HepG2 (cell line): ENCODE measurements around the gene TRMT6. TPM values are rescaled to one million over a fixed set of nuclear protein-coding genes. Genes with fewer than 3 reads are reported as not detected.

Experiments
- ADNP ChIP-seq: sonication (generic); formaldehyde crosslinking; IDR thresholded peaks from 2 replicates; pipeline ENCODE4 v1.4.0; 2020; ENCODE audit warnings: missing genetic modification reagents
- ARID4A ChIP-seq: sonication (generic); formaldehyde crosslinking; IDR thresholded peaks from 2 replicates; pipeline ENCODE4 v1.5.0; 2020; ENCODE audit warnings: mild to moderate bottlenecking, missing genetic modification reagents, borderline replicate concordance
- ATF2 ChIP-seq: sonication (generic); formaldehyde crosslinking; IDR thresholded peaks from 2 replicates; pipeline ENCODE4 v1.4.0; 2020; ENCODE audit warnings: missing genetic modification reagents
- ATF6 ChIP-seq: sonication (generic); formaldehyde crosslinking; conservative IDR thresholded peaks from 2 replicates; pipeline ENCODE4 v1.4.0; 2020; ENCODE audit warnings: missing genetic modification reagents
- CENPX ChIP-seq: sonication (generic); formaldehyde crosslinking; IDR thresholded peaks from 2 replicates; pipeline ENCODE4 v1.9.0; 2021; ENCODE audit warnings: mild to moderate bottlenecking, missing genetic modification reagents, moderate library complexity
- GATAD1 ChIP-seq: IDR thresholded peaks from 2 replicates; pipeline ENCODE4 v1.6.1; 2016; ENCODE audit warnings: missing genetic modification reagents, missing compliant biosample characterization
- HMG20B ChIP-seq: conservative IDR thresholded peaks from 2 replicates; pipeline ENCODE4 v1.6.1; 2016; ENCODE audit warnings: missing genetic modification reagents, missing compliant biosample characterization
- IRF1 ChIP-seq: sonication (generic); formaldehyde crosslinking; IDR thresholded peaks from 2 replicates; pipeline ENCODE4 v1.4.0; 2020; ENCODE audit warnings: low read depth, mild to moderate bottlenecking, missing genetic modification reagents
- MTERF4 ChIP-seq: sonication (generic); formaldehyde crosslinking; IDR thresholded peaks from 2 replicates; pipeline ENCODE4 v1.8.0; 2023; ENCODE audit warnings: mild to moderate bottlenecking, missing genetic modification reagents
- PBX3 ChIP-seq: sonication (generic); formaldehyde crosslinking; IDR thresholded peaks from 2 replicates; pipeline ENCODE4 v1.8.1; 2023; ENCODE audit warnings: missing genetic modification reagents, inconsistent platforms, borderline replicate concordance
- SP5 ChIP-seq: IDR thresholded peaks from 2 replicates; pipeline ENCODE4 v1.6.1; 2016; ENCODE audit warnings: low read depth, borderline replicate concordance
- TRAFD1 ChIP-seq: sonication (generic); formaldehyde crosslinking; IDR thresholded peaks from 2 replicates; pipeline ENCODE4 v1.5.1; 2020; ENCODE audit warnings: missing genetic modification reagents, mild to moderate bottlenecking, borderline replicate concordance
- ZBTB3 ChIP-seq: sonication (generic); formaldehyde crosslinking; IDR thresholded peaks from 2 replicates; pipeline ENCODE4 v1.4.0; 2020; ENCODE audit warnings: low read depth, mild to moderate bottlenecking, moderate library complexity, missing genetic modification reagents, borderline replicate concordance
- ZNF333 ChIP-seq: sonication (generic); formaldehyde crosslinking; IDR thresholded peaks from 2 replicates; pipeline ENCODE4 v1.4.0; 2020; ENCODE audit warnings: mild to moderate bottlenecking, missing genetic modification reagents, borderline replicate concordance
- polyA plus RNA-seq, 8 experiments: library from polyadenylated mRNA; depleted of rRNA in 3 of 8; stranded (reverse) in 7 of 8; unstranded in 1 of 8; fragments of >200 nt; fragmentation: Illumina TruSeq in 4 of 8; extraction: Trizol in 4 of 8; gene quantifications; 2 replicates each; pipeline versions ENCODE4 v1.2.1 to v1.2.3, GENCODE V29; 2011 to 2016; ENCODE audit warnings: low read depth in 4 of 8, missing spikeins in 1 of 8, mixed read lengths in 1 of 8; ENCODE audit not compliant: insufficient read depth in 1 of 8
- total RNA-seq, 5 experiments: library from RNA; depleted of rRNA; stranded (reverse); fragments of >200 nt; fragmentation: Illumina TruSeq; extraction: Trizol; gene quantifications; 2 replicates each; pipeline ENCODE4 v1.2.3, GENCODE V29; 2016; ENCODE audit warnings: low read depth in 1 of 5

Gene TRMT6
- total and polyA plus RNA-seq, 2 of the 13 experiments (the other 11 are each of a cell fraction or from before 2014, with no cell fraction given) = 10.5 to 37.8 TPM

GRCh38 chr20:5950271-5951031 is at the start of gene TRMT6, which contains the start of gene MCM8 (continued):
- peak; percentile 91 for TF ChIP-seq SP5 (CRISPR knock-in tag)
- TF ChIP-seq ZNF333 (CRISPR knock-in tag) = peak; percentile 96
- no peak for TF ChIP-seq CENPX (CRISPR knock-in tag)
- peak; percentile 80 for TF ChIP-seq HMG20B (CRISPR knock-in tag)
- TF ChIP-seq IRF1 (CRISPR knock-in tag) = 0 out of 2 replicates have a peak, but pooled peaks have one; percentile 79
- no peak; the same call in 1 of the 2 replicates for TF ChIP-seq PBX3
- peak; percentile 100 for TF ChIP-seq ARID4A (CRISPR knock-in tag)
- TF ChIP-seq ATF6 (CRISPR knock-in tag) = no peak; the same call in 1 of the 2 replicates
- peak; percentile 99 for TF ChIP-seq GATAD1
- peak; percentile 94; the same call in 1 of the 2 replicates for TF ChIP-seq ZBTB3
- no peak for TF ChIP-seq ADNP (CRISPR knock-in tag)
- peak; percentile 90; the same call in 1 of the 2 replicates for TF ChIP-seq TRAFD1 (CRISPR knock-in tag)
- peak; percentile 92 for TF ChIP-seq ATF2
- TF ChIP-seq MTERF4 (CRISPR knock-in tag) = peak; percentile 71; the same call in 1 of the 2 replicates
